Measurements from ENCODE around the gene TC2N.

TC2N gene

GRCh38 chr14:91877376-91877915 lies 10.1 kb upstream of the TC2N start:
- ATAC-seq, result no peak
- no peak for TF ChIP-seq BACH2 (CRISPR knock-in tag; IDR thresholded peaks at IDR 0.05; ENCODE audit: borderline replicate concordance)
- TF ChIP-seq TOX (CRISPR knock-in tag; IDR thresholded peaks at IDR 0.05; ENCODE audit: borderline replicate concordance), result no peak
- TF ChIP-seq PPARA (CRISPR knock-in tag; IDR thresholded peaks at IDR 0.05; ENCODE audit: borderline replicate concordance), result no peak
- no peak for TF ChIP-seq GLIS3 (CRISPR knock-in tag; IDR thresholded peaks at IDR 0.05)
- TF ChIP-seq TCF4 (CRISPR knock-in tag; IDR thresholded peaks at IDR 0.05; ENCODE audit: borderline replicate concordance), result no peak
- no peak for TF ChIP-seq ZFP3 (CRISPR knock-in tag; IDR thresholded peaks at IDR 0.05)
- no peak for TF ChIP-seq ZFP30 (CRISPR knock-in tag; IDR thresholded peaks at IDR 0.05)
- no peak for TF ChIP-seq ESRRG (CRISPR knock-in tag; IDR thresholded peaks at IDR 0.05)
- no peak for TF ChIP-seq ARNTL (CRISPR knock-in tag; IDR thresholded peaks at IDR 0.05; ENCODE audit: borderline replicate concordance, low read depth)
- no peak for TF ChIP-seq PATZ1 (CRISPR knock-in tag; IDR thresholded peaks at IDR 0.05; ENCODE audit: borderline replicate concordance)
- TF ChIP-seq ZNF565 (CRISPR knock-in tag; conservative IDR thresholded peaks at IDR 0.05; ENCODE audit: low read depth), result no peak
- no peak for TF ChIP-seq OSR1 (CRISPR knock-in tag; IDR thresholded peaks at IDR 0.05)
- TF ChIP-seq ZNF70 (CRISPR knock-in tag; IDR thresholded peaks at IDR 0.05), result no peak
- no peak for TF ChIP-seq ZC3H10 (CRISPR knock-in tag; IDR thresholded peaks at IDR 0.05)
- no peak for TF ChIP-seq ISL1 (CRISPR knock-in tag; IDR thresholded peaks at IDR 0.05)
- no peak for TF ChIP-seq ZNF8 (CRISPR knock-in tag; IDR thresholded peaks at IDR 0.05)
- TF ChIP-seq CREB5 (CRISPR knock-in tag; IDR thresholded peaks at IDR 0.05; ENCODE audit: low read depth), result no peak

- no peak for ATAC-seq
- TF ChIP-seq ARNTL (CRISPR knock-in tag; IDR thresholded peaks at IDR 0.05; ENCODE audit: borderline replicate concordance, low read depth), result no peak
- no peak for TF ChIP-seq ZFP30 (CRISPR knock-in tag; IDR thresholded peaks at IDR 0.05)
- no peak for TF ChIP-seq SNAI2 (CRISPR knock-in tag; IDR thresholded peaks at IDR 0.05)
- no peak for TF ChIP-seq ZC3H10 (CRISPR knock-in tag; IDR thresholded peaks at IDR 0.05)
Measured at GRCh38 chr14:91876492-91876891, 9.2 kb upstream of the TC2N start.

- ATAC-seq, result no peak
Measured at GRCh38 chr14:91875525-91876286, 8.4 kb upstream of the TC2N start.

More at GRCh38 chr14:91875525-91876286, 8.4 kb upstream of the TC2N start:
- no peak for TF ChIP-seq SNAI2 (CRISPR knock-in tag; IDR thresholded peaks at IDR 0.05)
- no peak for TF ChIP-seq PATZ1 (CRISPR knock-in tag; IDR thresholded peaks at IDR 0.05; ENCODE audit: borderline replicate concordance)
- TF ChIP-seq GLIS3 (CRISPR knock-in tag; IDR thresholded peaks at IDR 0.05), result no peak
- TF ChIP-seq ZFP3 (CRISPR knock-in tag; IDR thresholded peaks at IDR 0.05), result no peak
- TF ChIP-seq ZNF8 (CRISPR knock-in tag; IDR thresholded peaks at IDR 0.05), result no peak
- TF ChIP-seq CSRNP3 (CRISPR knock-in tag; IDR thresholded peaks at IDR 0.05), result no peak
- TF ChIP-seq TOX (CRISPR knock-in tag; IDR thresholded peaks at IDR 0.05; ENCODE audit: borderline replicate concordance), result no peak
- TF ChIP-seq RARB (CRISPR knock-in tag; IDR thresholded peaks at IDR 0.05), result no peak
- no peak for TF ChIP-seq POU6F1 (CRISPR knock-in tag; IDR thresholded peaks at IDR 0.05; ENCODE audit: borderline replicate concordance, low read depth)
- TF ChIP-seq ESRRG (CRISPR knock-in tag; IDR thresholded peaks at IDR 0.05), result no peak
- TF ChIP-seq ZNF565 (CRISPR knock-in tag; conservative IDR thresholded peaks at IDR 0.05; ENCODE audit: low read depth), result no peak

Data from SK-N-SH treated with all-trans-retinoic acid at 6 μM for 48 hours (cell line).